ENCODE data around the gene ARHGAP19. TPM values are rescaled to one million over a fixed set of nuclear protein-coding genes. Genes with fewer than 3 reads are reported as not detected.

Gene ARHGAP19
- total and polyA plus RNA-seq, 2 of the 8 experiments (the other 6 are each of a cell fraction or from before 2014, with no cell fraction given), result 13.3 to 32.1 TPM

DNA sequence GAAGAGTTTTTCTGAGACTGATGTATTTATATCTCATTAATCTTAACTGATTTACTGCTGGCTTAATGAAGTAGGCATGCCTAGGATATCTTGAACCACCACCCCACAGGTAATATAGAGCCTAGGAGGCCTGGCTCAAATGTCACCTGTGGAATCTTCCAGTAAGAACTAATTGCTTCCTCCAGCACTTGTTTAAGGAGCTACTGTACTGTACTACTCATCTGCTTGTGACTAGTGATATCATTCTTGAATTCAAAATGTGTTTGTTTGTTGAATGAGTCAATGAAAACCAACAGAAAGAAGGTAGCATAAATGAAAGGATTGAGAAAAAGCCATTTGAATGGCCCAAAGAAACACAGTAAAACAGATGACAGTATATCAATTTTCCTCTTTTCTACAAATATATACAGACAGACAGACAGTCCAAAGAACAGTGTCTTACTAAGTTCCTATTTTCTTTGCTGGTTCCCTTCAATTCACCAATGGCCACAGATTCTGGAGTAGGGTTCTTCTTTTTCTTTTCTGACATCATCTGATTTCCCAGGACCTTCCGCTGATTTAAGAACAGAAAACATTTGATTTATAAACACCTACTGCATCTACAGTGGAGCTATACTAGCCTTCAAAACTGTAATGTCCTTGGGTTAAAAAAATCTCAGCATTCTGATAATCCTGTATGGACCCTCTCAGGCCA, 63.0 kb downstream of the ARHGAP19 start (continued):
- TF ChIP-seq ATF3 (IDR thresholded peaks at IDR 0.05; ENCODE audit: insufficient read depth, low read depth, low read length) (no peak), POLR2AphosphoS5 (IDR thresholded peaks at IDR 0.05; ENCODE audit: low read depth, low read length) (no peak), GTF2F1 (IDR thresholded peaks at IDR 0.05; ENCODE audit: borderline replicate concordance, low read depth, low read length) (no peak), CHD2 (IDR thresholded peaks at IDR 0.05; ENCODE audit: low read length) (no peak), HDAC2 (IDR thresholded peaks at IDR 0.05; ENCODE audit: borderline replicate concordance in 1 of 2, low read depth in 2 of 2, low read length in 2 of 2) (no peak)
